Effector CD4-positive, alpha-beta T cell (primary cell): ENCODE measurements around the gene L1CAM.
"Not testable (repeated sequence)": the region's sequence is repeated elsewhere in the genome, so short reads cannot be mapped to it uniquely, and the experiment has no call there.

Experiments used
- DNase-seq: peaks from one replicate; pipeline ENCODE4 v3.0.0-alpha.2; 2020

L1CAM gene

DNA sequence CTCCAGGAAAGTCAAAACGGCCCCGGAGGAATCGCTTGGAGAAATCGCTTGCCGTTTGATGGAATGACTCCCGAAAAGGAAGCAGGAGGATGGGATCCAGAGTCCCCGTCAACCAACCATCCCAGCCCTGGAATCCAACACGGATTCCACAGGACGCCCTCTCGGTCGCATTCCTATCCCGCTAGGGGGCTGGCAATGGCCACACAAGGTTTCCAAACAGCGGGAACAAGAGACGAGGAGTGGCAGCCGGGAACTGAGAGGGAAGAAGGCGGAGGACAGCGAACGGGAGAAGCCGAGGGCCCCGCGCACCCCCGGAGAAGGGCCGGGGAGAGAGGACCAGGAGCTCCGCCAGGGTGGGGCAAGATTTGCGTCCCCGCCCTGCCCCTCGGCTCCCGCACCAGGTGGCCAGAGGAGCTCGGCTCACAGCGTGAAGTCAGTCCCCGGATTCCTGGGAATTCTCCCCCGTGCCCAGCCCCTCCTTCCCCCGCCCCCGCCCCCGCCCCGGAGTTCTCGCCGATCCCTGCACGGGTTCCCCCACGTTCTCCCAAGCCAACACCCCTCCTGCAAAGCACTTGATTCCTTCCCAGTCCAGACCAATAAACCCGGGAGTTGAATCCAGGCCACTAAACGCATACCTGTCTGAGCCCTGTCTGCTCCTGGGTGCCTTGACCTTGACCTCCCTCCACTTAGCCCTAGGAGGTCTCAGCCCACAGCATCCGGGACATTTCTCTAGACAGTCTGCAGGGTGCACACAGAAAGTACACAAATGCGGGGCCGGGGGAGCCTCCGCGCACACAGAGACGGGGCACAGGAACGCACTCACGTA is 57.0 kb downstream of the L1CAM start:
- DNase-seq: no peak

DNA sequence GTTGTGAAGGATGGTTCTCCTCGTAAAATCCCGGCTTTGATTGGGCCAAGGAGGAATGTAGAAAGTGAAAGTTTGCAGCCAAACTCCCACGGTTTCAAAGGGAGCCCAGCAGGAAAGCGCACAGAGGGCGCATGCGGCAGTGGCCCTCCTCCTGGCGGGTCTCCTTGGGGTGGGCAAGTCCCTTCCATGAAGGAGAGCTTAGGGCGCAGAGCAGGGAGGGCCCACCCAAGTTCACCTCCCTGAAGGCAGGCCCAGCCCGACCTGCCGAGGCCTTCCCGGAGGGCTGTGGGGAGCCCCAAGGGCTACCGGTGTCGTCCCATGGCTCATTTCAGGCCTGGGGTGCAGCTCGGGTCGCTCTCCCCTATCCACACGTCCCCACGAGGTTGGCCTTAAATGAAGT is 57.7 kb downstream of the L1CAM start:
- DNase-seq: no peak

DNA sequence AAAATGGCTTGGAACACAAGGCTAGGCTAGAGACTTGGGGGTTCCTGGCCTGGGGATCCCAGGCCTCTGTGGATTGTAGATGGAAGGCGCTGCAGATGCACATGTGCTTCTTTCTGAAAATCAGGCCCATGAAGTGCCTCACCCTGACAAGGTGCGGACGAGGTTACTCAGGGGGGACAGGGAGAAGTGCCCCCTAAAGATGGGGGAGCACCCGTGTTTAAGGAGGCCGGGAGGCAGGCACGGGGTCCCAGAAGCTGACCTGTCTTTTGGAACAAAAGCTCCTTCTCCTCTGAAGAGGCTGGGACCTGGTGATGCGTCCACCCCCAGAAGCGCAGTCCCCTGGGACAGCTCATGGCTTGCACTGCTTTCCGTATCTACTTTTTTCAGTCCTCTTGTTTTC is 58.1 kb downstream of the L1CAM start:
- no peak for DNase-seq

DNA sequence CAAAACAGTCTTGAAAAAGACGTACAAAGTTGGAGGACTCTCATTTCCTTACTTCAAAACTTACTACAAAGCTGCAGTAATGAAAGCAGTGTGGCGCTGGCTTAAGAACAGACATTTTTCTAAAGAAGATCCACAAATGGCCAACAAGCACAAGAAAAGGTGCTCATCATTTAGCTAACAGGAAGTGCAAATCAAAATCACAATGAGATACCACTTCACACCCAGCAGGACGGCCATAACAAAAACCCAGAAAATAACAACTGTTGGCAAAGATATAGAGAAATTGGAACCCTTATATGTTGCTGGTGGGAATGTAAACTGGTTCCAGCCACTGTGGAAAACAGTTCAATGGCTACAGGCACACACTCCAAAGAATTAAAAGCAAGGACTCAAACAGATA is 59.0 kb downstream of the L1CAM start:
- DNase-seq: no peak

DNA sequence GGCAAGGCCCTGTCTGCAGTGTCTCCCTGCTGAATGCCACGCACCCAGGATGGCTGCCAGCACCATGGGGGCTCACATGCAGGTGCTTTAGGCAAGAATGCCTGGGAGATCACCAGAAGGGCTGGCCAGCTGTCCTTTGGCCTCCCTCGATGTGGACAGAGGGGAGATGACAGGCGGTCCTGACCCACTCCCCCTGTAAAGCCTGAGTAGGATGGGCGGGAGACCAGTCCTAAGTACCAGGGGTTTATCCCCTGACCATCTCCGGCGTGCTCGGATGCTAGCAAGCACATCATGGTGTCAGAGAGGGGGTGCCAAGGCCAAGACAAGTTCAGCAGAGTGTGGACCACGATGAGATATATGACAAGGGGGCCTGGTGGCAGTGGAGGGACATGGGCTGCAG is 60.9 kb downstream of the L1CAM start:
- DNase-seq: no peak

DNA sequence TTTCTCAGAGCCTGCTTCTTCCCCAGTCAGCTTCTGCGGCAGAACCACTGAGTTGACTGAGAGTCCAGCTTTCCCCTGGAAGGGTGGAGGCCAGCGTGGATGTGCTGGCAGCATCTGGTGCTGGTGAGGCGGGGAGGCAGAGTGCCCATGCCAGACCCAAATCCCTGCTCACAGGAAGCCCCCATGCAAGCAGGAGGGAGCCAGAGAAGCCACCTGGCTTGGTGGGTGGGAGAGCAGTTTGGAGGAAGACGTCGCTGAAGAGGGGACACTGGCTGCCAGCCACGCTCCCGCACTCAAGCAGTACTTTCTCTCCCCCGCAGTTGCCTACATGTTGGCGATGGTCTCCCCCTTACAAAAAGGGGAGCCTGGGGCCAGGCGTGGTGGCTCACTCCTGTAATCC is 61.6 kb downstream of the L1CAM start:
- no peak for DNase-seq

DNA sequence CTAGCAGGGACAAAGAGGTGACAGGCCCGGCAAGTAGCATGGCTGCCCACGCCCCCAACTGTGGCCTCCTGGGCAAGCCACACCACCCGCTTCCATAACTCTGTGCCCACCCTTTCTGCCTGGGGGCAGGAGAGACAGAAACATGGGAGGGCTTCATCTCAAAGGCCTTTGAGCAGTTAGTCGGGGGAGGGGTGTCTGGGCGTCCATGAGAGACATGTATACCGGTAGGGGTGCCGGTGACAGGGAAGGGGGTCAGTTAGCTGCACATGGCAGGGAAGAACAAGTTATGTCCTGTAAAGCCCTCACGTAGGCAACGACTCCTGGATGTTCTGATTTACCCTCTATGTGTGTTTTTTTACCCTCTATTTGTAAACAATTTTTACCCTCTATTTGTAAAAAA is 64.9 kb downstream of the L1CAM start:
- no peak for DNase-seq

DNA sequence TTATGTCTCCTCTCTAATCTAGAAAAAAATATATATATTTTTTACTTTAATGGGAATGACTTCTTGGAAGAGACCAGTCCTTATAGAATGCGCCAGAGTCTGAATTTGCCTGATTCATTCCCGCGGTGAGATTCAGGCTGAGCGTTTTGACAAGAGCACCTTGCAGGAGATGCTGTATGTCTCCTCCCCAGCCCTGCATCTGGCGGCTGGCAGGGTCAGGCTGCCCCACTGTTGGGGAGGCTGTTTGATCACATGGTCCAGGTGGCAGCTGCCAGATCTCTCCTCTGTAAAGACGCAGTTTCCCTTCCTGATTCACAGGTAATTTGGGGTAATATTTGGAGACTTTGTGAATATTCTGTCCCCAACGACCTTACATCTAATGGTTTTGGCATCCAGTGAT is 65.4 kb downstream of the L1CAM start:
- no peak for DNase-seq

DNA sequence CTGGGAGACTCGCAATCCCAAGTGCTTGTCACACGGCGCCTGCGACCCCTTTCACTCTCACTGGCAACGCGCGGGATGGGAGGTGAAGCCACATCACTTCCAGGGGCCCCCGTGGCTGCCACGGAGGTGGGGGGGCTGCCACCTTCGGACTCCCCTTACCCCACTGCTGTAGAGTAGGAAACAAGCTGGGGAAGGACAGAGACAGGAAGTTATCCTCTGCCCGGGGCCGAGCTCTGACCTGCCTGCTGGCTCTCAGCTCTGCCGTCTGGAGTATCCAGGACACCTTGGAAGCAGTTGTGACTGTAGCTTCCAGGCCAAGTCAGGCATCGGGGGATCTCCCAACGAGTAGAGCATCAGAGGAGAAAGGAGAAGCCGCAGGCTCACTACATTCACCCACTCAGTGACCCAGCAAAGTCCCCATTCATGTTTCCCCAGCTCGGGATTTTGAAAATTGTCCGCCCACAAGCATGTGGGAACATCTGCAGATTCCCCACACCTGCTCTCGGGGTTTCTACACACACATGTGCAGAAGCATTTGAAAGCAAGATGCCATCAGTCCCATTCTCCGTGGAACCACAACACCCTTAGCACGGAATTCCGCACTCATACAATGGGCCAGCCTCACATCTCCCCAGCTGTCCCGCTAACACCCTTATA is 66.5 kb downstream of the L1CAM start:
- no peak for DNase-seq

DNA sequence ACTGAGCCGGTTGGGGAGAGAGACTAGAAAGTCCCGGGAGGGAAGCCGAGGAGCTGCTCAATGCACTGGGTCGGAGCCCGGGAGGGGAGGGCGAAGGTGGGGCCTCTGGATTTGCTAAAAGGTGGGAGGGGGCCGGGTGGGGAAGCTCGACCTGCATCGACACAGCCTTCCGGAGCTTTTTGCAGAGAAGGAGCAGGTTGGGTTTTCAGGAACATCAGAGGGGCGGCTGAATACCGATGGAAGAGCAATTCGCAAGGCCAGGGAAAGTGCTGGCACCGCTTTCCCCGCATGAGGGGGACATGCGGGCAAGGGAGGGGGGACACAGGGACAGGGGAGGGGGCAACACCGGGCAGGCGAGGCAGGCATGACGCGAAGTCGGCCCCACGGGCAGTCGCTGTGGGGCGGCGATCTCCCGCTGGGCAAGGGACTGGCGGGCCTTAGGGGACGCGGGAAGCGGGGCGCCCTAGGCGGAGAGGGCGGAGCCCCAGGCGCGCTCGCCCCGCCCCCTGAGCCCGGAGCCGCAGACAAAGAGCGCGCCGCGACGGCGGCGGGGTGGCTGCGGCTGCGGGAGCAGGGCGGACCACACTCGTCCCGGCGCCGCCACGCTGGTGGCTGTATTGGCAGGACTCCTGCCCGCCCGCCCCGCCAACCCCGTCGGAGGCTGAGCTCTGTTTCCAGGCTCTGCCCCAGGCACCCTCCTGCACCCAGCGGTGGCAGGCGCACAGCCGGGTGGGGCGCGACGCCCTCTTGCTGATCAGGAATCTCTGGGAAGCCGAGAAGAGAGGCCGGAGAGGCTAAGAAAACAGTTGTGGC is 67.2 kb downstream of the L1CAM start:
- peak; percentile 35 for DNase-seq

DNA sequence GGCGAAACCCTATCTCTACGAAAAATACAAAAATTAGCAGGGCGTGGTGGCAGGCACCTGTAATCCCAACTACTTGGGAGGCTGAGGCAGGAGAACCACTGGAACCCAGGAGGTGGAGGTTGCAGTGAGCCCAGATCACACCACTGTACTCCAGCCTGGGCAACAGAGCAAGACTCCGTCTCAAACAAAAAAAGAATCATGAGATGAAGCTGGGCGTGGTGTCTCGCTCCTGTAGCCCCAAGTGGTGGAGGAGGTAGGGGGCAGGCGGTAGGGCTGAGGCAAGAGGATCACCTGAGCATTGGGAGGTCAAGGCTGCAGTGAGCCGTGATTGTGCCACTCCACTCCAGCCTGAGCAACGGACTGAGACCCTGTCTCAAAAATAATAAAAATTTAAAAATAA is 67.9 kb downstream of the L1CAM start:
- not testable (repeated sequence) for DNase-seq

DNA sequence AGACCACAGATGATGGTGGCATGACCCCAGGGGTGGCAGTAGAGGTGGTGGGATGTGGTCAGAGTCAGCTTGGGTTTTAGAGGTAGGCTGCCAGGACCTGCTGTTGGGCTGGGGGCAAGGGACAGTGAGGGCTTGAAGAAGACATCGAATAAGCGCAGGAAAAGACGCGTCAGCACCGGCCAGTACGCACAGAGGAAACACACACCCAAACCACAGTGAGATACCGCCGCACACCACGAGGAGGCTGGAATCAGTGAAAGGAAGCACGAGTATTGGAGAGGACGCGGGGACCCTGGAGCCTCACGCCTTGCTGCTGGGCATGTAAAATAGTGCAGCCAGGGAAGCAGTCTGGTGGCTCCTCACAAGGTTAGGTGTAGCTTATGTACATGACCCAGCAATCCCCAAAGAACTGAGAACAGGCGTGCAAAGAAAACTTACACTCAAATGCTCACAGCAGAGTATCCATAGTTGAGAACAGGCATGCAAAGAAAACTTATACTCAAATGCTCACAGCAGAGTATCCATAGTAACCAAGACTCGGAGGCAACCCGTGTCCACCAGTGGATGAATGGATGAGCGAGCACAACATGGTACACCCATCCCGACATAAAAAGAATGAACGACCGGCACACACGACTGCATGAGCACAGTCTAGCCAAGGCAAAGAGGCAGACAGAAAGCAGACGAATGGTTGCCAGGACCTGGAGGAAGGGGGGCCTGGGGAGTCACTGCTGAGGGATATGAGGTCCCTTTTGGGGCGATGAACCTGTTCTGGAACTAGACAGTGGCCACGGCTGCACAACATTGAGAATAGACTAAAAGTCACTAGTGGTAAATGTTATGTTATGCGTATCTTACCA is 68.9 kb downstream of the L1CAM start:
- no peak for DNase-seq

DNA sequence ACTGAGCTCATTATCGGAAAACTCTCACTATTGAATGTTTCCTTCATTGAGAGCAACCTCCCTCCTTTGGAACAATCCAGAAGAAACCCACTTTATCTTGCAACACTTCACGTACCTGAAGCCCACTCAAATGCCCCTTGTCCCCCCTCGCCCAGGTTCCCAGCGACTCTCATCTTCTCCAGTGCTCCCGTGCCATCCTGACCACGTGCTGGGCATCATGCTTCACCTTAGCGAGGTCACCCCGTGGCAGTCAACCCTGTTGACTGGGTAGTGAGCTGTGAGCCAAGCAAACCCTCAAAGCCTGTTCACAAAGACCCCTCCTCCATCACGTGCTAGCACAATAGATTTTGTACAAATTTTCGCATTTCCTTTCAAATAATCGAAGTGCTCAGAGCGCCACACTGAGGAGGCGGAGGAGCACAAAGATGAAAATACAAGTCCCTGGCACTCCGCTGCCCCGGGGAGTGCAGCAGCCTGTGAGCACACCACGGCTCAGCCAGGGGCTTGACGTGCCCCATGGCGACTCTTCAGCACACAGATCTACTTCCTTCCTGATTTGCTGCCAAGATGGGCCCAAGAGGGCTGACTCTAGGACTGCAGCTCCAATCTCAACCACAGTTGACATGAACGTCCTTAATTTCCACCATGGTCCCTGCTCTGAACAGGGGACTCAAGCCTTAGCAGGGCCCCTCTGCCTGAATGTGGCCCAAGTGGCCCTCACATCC is 71.2 kb downstream of the L1CAM start:
- DNase-seq: no peak

DNA sequence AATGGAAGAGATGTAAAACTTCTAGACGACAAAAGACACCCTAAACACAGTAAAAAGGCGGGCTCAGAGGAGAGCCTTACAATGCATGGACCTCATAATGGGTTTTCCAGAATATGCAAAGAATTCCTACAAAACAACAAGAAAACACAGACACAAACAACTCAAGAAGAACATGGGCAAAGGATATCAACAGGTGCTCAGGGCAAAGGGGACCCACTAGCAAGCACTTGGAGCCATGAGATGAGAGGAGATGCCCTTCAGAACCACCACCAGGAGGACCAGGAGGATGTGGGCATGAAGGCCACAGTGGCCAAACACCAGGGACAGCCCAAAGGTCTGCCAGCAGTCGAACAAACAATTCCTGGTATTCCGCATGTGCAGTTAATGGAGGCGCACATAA is 72.8 kb downstream of the L1CAM start:
- no peak for DNase-seq

DNA sequence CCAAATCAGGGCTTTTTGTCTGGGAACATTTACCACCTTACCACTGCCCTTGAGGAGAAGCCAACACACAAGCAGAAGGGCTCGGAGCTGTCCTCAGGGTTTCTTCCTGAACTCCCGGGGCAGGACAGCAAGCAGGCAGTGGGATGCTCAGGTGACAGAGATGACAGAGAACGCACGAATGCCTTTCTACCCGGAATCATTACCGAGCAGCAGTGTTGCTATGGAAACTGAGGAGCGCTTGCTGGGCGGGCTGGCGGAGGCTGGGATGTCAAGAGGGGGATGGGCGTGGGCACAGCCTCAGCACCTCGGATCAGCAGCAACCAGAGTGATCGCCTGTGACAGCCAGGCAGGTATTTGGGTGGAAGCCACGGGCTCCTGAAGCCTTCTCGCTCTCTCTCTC is 73.8 kb downstream of the L1CAM start:
- DNase-seq: no peak
